Mucosa of rectum (tissue), 2 donors: ENCODE data around the gene MAP3K4.

Source experiments
- H3K27ac ChIP-seq, 2 donors: one replicate each; pipeline ENCODE4 v1.7.0; 2013; ENCODE audit warnings: inconsistent platforms in 2 of 2, low read depth in 2 of 2, low read length in 2 of 2
- H3K27me3 ChIP-seq, 2 donors: one replicate each; pipeline ENCODE4 v1.7.0; 2013; ENCODE audit warnings: low read length in 2 of 2; ENCODE audit not compliant: control insufficient read depth in 2 of 2, insufficient read depth in 2 of 2
- H3K36me3 ChIP-seq, 2 donors: one replicate each; pipeline ENCODE4 v1.7.0; 2013; ENCODE audit warnings: low read length in 2 of 2; ENCODE audit not compliant: control insufficient read depth in 2 of 2, insufficient read depth in 2 of 2
- H3K4me1 ChIP-seq, 2 donors: one replicate each; pipeline ENCODE4 v1.7.0; 2013; ENCODE audit warnings: low read length in 2 of 2, mild to moderate bottlenecking in 1 of 2; ENCODE audit not compliant: control insufficient read depth in 2 of 2, insufficient read depth in 2 of 2
- H3K4me3 ChIP-seq, 2 donors: one replicate each; pipeline ENCODE4 v1.7.0; 2013; ENCODE audit warnings: low read length in 2 of 2
- H3K9ac ChIP-seq, 2 donors: one replicate each; pipeline ENCODE4 v1.7.0; 2013; ENCODE audit warnings: low read length in 2 of 2, low read depth in 1 of 2, mild to moderate bottlenecking in 1 of 2
- H3K9me3 ChIP-seq, 2 donors: one replicate each; pipeline ENCODE4 v1.7.0; 2013; ENCODE audit warnings: low read length in 2 of 2; ENCODE audit not compliant: control insufficient read depth in 2 of 2
- donor health status: healthy.
- donor health status: Normal muscosa, but diverticular disease.

The MAP3K4 gene

DNA sequence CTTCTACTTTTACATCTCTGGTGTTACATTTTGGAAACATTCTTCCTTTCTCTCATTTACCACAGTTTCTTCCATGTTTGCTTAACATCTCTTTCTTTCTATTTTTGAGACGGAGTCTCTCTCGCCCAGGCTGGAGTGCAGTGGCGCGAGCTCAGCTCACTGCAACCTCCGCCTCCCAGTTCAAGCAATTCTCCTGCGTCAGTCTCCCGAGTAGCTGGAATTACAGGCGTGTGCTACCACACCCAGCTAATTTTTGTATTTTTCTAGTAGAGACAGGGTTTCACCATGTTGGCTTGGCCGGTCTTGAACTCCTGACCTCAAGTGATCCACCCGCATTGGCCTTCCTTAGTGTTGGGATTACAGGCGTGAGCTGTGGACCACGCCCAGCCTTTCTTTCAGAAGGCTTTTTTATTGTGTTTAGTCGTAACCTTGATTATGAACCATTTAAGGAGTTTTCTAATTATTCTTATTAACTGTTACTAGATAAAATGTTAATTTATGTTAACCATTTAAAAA lies 27.8 kb downstream of the MAP3K4 start:
- Histone ChIP-seq H3K4me3 (no peak overlapping the region), H3K4me1 (no peaks in the 10 kb centered on the region), H3K27me3 (no peaks in the 10 kb centered on the region), H3K9me3 (no peaks in the 10 kb centered on the region), H3K36me3 (no peaks in the 10 kb centered on the region), H3K27ac (no peak overlapping the region), H3K9ac (no peak overlapping the region)

DNA sequence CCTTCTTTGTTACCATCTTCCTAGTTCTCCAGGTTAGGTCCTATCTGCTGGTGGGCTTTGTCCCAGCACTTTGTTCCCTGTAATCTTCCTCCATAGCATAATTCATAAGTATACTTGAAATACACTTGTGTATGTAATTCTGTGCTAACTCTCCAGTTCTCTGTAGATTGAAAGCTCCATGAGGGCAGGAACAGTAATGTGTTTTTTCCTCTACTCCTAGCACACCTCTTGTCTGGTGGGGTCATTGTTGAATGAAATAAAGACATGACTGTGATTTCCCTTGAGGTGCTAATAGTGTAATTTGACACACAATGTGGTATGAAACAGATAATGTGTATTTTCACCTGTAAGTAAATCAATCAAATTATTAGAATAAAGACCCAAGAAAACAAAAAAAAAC lies 30.0 kb downstream of the MAP3K4 start:
- Histone ChIP-seq H3K4me3 (no peak overlapping the region), H3K9ac (no peak overlapping the region), H3K36me3 (no peaks in the 10 kb centered on the region), H3K4me1 (no peaks in the 10 kb centered on the region), H3K9me3 (no peaks in the 10 kb centered on the region), H3K27me3 (no peaks in the 10 kb centered on the region), H3K27ac (no peak overlapping the region)

- Histone ChIP-seq H3K27ac (no peak overlapping the region), H3K9me3 (no peaks in the 10 kb centered on the region), H3K4me3 (no peak overlapping the region), H3K4me1 (no peaks in the 10 kb centered on the region), H3K27me3 (no peaks in the 10 kb centered on the region), H3K36me3 (no peaks in the 10 kb centered on the region), H3K9ac (no peak overlapping the region)
Observed at GRCh38 chr6:161021998-161022743, 30.6 kb downstream of the MAP3K4 start.

DNA sequence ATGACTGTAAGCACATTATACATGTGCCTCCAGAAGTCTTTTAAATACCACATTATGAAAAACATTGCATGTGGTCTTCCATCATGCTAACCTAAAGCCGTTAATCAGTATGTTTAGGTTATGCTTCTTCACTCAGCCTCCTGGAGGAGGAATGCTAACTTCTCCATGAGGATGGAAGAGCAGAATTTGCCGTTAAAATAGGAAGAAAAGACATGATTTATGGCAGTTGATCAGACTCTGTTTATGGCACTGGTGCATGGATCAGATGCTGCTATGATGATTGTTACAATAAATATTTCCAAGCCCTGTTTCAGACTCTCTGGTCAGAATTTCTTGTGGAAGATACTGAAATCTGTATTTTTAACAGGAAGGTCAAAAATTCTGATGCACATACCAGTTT lies 31.7 kb downstream of the MAP3K4 start:
- H3K9ac ChIP-seq, result no peak overlapping the region
- H3K4me1 ChIP-seq, result no peaks in the 10 kb centered on the region
- no peak overlapping the region for H3K4me3 ChIP-seq
- no peaks in the 10 kb centered on the region for H3K9me3 ChIP-seq
- no peaks in the 10 kb centered on the region for H3K27me3 ChIP-seq
- no peaks in the 10 kb centered on the region for H3K36me3 ChIP-seq
- H3K27ac ChIP-seq, result no peak overlapping the region

GRCh38 chr6:161024364-161024920 lies 32.9 kb downstream of the MAP3K4 start:
- H3K4me1 ChIP-seq, result no peaks in the 10 kb centered on the region
- no peaks in the 10 kb centered on the region for H3K36me3 ChIP-seq
- H3K4me3 ChIP-seq, result no peak overlapping the region
- no peak overlapping the region for H3K27ac ChIP-seq
- no peaks in the 10 kb centered on the region for H3K27me3 ChIP-seq
- H3K9ac ChIP-seq, result no peak overlapping the region
- H3K9me3 ChIP-seq, result no peaks in the 10 kb centered on the region

DNA sequence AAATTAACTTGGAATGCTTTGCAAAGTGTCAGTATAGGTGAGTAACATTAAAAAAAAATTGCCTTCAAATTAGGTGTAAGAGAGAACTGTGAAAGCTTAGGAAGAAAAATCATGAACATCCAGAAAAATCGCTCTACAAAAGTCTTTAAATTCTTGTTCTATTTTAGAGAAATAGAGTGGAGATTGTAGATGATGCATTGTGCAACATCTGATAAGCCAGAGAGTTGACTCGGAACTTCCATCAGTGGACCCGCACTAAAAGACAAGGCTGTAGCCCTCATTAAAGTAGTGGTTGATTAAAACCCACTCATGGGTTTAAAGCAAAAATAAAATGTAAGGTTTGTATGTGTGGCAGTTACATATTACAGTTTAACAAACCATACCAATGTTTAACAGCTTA lies 35.8 kb downstream of the MAP3K4 start:
- Histone ChIP-seq H3K9me3 (no peaks in the 10 kb centered on the region), H3K4me3 (no peak overlapping the region), H3K36me3 (no peaks in the 10 kb centered on the region), H3K9ac (no peak overlapping the region), H3K27ac (no peak overlapping the region), H3K4me1 (no peaks in the 10 kb centered on the region), H3K27me3 (no peaks in the 10 kb centered on the region)

GRCh38 chr6:161029195-161029809 lies 37.7 kb downstream of the MAP3K4 start:
- no peak overlapping the region for H3K4me3 ChIP-seq
- H3K9ac ChIP-seq, result no peak overlapping the region
- H3K36me3 ChIP-seq, result no peaks in the 10 kb centered on the region
- no peaks in the 10 kb centered on the region for H3K4me1 ChIP-seq
- H3K27me3 ChIP-seq, result no peaks in the 10 kb centered on the region
- H3K27ac ChIP-seq, result peak overlapping the region in 1 of 2 donors; percentile 47
- no peaks in the 10 kb centered on the region for H3K9me3 ChIP-seq

DNA sequence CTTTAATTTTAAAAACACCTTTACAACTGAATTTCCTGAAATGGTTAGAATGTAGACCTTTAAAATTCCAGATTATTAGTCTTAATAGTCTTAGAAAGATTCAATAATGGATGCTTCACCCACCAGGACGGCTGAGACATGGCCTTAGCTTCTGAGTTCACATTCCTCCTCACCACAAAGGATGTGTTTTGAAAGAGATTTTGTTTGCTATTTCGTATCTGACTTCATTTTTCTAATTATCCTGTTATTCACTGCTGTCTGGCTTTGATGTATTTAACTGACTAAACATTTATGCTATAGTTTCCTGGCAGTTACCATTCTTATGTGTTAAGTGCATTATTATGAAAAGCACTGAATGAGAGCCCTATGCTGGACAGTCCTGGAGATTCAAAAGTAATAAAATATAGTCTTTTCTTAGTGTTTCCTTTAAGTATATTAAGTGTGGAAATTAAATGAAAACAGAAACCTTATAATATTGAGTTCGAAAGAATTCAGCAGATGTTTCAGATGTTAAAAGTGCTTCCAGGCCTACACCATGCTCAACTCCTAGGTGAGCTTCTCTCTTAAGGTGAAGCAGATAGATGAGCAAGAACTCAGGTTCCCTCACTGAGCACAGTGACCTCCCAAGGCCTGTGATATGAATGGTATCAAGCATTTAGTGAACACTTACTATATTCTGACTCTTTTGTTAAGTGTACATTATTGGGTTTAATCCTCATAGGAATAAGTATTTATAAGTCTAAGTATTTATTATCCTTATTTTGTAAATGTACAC lies 40.3 kb downstream of the MAP3K4 start:
- Histone ChIP-seq H3K27me3 (no peaks in the 10 kb centered on the region), H3K9ac (no peak overlapping the region), H3K36me3 (peaks cover 4% of the 10 kb centered on the region in 2 donors), H3K9me3 (no peaks in the 10 kb centered on the region), H3K27ac (no peak overlapping the region), H3K4me1 (no peaks in the 10 kb centered on the region), H3K4me3 (no peak overlapping the region)

DNA sequence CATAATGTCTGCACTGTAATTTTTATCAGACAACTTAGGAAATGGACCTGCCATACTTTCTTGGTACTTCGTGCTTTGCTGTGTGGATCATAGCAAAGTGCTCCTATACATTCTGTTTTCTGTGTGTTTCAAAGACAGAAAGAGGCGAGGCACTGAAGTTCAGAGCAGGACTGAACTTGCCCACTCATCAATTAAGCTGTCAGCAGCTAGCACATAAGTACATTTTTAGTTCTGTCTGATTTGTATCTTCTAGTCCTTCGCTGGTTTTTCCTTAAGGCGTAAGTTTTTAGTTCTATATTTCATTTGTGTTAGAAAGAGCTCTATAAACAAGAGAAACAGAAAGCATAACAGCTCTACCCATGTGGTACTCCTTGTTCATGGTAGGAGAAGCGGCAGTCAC lies 42.1 kb downstream of the MAP3K4 start:
- no peak overlapping the region for H3K9ac ChIP-seq
- no peak overlapping the region for H3K4me3 ChIP-seq
- H3K4me1 ChIP-seq, result no peaks in the 10 kb centered on the region
- no peak overlapping the region for H3K27ac ChIP-seq
- H3K27me3 ChIP-seq, result no peaks in the 10 kb centered on the region
- no peaks in the 10 kb centered on the region for H3K9me3 ChIP-seq
- H3K36me3 ChIP-seq, result peaks cover 4 to 16% of the 10 kb centered on the region in 2 donors
